GM23338 (cell line): ENCODE measurements around the gene MUC5AC.

Experiments used
- CREB1 ChIP-seq: fragments of 250-450 bp; sonication (Bioruptor Pico); IDR thresholded peaks from 2 replicates; pipeline ENCODE4 v1.5.0; 2020; ENCODE audit warnings: low read depth, mild to moderate bottlenecking, moderate library complexity
- EZH2 ChIP-seq: fragments of 200-600 bp; sonication (generic); IDR thresholded peaks from one replicate; pipeline ENCODE4 v1.8.0; 2017; ENCODE audit warnings: antibody characterized with exemption, mild to moderate bottlenecking, low read depth; ENCODE audit not compliant: unreplicated experiment
- EZH2phosphoT487 ChIP-seq: fragments of 200-600 bp; sonication (generic); IDR thresholded peaks from one replicate; pipeline ENCODE4 v1.8.1; 2018; ENCODE audit warnings: antibody characterized with exemption; ENCODE audit not compliant: unreplicated experiment
- JUNB ChIP-seq: IDR thresholded peaks from one replicate; pipeline ENCODE4 v1.6.1; 2016; ENCODE audit warnings: antibody characterized with exemption; ENCODE audit not compliant: unreplicated experiment
- NANOG ChIP-seq: IDR thresholded peaks from 2 replicates; pipeline ENCODE4 v1.6.1; 2016; ENCODE audit warnings: antibody characterized with exemption, borderline replicate concordance
- POLR2AphosphoS5 ChIP-seq: IDR thresholded peaks from 2 replicates; pipeline ENCODE4 v1.6.1; 2016; ENCODE audit warnings: antibody characterized with exemption, low read depth
- TF ChIP-seq, protein P1 (sequence below), 2 experiments: fragments of 200-600 bp in 1 of 2; sonication (generic) in 1 of 2; conservative IDR thresholded peaks; 2 replicates each; pipeline versions ENCODE4 v1.5.1 to v1.6.1; 2016 to 2017; ENCODE audit warnings: antibody characterized with exemption in 2 of 2, low read depth in 2 of 2, mild to moderate bottlenecking in 2 of 2, moderate library complexity in 1 of 2
- TF ChIP-seq, protein P2 (sequence below): IDR thresholded peaks from one replicate; pipeline ENCODE4 v1.6.1; 2018; ENCODE audit warnings: antibody characterized with exemption; ENCODE audit not compliant: unreplicated experiment
- TF ChIP-seq, protein P3 (sequence below): IDR thresholded peaks from 2 replicates; pipeline ENCODE4 v1.6.1; 2016; ENCODE audit warnings: antibody characterized with exemption

DNA sequence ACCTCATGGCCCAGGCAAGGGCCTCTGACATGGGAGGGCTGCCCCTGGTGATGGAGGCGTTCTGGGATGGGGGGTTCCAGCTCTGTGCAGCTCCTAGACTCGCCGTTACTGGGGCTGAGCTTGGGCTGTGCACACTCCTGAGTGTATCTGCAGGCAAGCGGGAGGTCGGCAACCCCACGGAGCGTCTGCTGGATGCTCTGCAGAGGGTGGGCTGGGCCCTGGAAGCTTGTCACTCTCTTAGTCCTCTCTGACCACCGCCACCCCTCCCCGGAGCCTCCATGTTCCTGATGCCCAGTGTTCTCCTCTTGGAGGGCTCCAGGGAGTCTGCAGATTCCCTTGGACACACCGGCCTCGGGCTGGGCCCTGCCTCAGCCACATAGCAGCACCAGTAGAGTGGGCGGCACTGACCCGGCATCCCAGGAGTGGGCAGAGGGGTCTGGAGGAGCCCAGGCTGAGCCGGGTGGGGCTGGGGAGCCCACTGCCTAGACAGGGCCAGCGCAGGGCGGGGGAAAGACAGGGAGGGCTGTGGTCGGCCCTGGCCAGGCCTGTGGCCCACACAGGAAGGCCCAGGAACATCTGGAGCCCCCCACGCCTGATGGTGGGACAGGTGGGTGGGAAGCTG is 44.5 kb downstream of the MUC5AC start:
- no peak for TF ChIP-seq EZH2
- TF ChIP-seq, protein P1, sequence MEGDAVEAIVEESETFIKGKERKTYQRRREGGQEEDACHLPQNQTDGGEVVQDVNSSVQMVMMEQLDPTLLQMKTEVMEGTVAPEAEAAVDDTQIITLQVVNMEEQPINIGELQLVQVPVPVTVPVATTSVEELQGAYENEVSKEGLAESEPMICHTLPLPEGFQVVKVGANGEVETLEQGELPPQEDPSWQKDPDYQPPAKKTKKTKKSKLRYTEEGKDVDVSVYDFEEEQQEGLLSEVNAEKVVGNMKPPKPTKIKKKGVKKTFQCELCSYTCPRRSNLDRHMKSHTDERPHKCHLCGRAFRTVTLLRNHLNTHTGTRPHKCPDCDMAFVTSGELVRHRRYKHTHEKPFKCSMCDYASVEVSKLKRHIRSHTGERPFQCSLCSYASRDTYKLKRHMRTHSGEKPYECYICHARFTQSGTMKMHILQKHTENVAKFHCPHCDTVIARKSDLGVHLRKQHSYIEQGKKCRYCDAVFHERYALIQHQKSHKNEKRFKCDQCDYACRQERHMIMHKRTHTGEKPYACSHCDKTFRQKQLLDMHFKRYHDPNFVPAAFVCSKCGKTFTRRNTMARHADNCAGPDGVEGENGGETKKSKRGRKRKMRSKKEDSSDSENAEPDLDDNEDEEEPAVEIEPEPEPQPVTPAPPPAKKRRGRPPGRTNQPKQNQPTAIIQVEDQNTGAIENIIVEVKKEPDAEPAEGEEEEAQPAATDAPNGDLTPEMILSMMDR (conservative IDR thresholded peaks at IDR 0.05; ENCODE audit: low read depth in 2 of 2) = no peak
- no peak for TF ChIP-seq POLR2AphosphoS5
- TF ChIP-seq, protein P2, sequence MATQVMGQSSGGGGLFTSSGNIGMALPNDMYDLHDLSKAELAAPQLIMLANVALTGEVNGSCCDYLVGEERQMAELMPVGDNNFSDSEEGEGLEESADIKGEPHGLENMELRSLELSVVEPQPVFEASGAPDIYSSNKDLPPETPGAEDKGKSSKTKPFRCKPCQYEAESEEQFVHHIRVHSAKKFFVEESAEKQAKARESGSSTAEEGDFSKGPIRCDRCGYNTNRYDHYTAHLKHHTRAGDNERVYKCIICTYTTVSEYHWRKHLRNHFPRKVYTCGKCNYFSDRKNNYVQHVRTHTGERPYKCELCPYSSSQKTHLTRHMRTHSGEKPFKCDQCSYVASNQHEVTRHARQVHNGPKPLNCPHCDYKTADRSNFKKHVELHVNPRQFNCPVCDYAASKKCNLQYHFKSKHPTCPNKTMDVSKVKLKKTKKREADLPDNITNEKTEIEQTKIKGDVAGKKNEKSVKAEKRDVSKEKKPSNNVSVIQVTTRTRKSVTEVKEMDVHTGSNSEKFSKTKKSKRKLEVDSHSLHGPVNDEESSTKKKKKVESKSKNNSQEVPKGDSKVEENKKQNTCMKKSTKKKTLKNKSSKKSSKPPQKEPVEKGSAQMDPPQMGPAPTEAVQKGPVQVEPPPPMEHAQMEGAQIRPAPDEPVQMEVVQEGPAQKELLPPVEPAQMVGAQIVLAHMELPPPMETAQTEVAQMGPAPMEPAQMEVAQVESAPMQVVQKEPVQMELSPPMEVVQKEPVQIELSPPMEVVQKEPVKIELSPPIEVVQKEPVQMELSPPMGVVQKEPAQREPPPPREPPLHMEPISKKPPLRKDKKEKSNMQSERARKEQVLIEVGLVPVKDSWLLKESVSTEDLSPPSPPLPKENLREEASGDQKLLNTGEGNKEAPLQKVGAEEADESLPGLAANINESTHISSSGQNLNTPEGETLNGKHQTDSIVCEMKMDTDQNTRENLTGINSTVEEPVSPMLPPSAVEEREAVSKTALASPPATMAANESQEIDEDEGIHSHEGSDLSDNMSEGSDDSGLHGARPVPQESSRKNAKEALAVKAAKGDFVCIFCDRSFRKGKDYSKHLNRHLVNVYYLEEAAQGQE = no peak
- no peak for TF ChIP-seq JUNB
- TF ChIP-seq EZH2phosphoT487 = no peak
- TF ChIP-seq NANOG = no peak
- TF ChIP-seq CREB1 (CRISPR knock-in tag) = no peak
- TF ChIP-seq, protein P3, sequence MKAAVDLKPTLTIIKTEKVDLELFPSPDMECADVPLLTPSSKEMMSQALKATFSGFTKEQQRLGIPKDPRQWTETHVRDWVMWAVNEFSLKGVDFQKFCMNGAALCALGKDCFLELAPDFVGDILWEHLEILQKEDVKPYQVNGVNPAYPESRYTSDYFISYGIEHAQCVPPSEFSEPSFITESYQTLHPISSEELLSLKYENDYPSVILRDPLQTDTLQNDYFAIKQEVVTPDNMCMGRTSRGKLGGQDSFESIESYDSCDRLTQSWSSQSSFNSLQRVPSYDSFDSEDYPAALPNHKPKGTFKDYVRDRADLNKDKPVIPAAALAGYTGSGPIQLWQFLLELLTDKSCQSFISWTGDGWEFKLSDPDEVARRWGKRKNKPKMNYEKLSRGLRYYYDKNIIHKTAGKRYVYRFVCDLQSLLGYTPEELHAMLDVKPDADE = no peak
